RWPE2 (cell line): ENCODE results near the gene RBM47.
"Not testable (repeated sequence)": the region's sequence is repeated elsewhere in the genome, so short reads cannot be mapped to it uniquely, and the experiment has no call there.

ENCODE experiments used
- ATAC-seq: fragments of 200-7000 bp; cut with Tn5 transposase; 3 replicates; pipeline ENCODE4 v1.9.1; 2021; ENCODE audit warnings: low read depth
- DNase-seq: peaks from one replicate; pipeline ENCODE4 v3.0.0-alpha.2; 2020; ENCODE audit warnings: low spot score
- H3K27ac ChIP-seq: fragments of 450-650 bp; 2 replicates; pipeline ENCODE4 v1.5.1; 2017; ENCODE audit warnings: mild to moderate bottlenecking; ENCODE audit not compliant: poor library complexity, severe bottlenecking
- H3K27me3 ChIP-seq: fragments of 250-450 bp; sonication (Bioruptor Pico); 2 replicates; pipeline ENCODE4 v1.5.1; 2021; ENCODE audit warnings: mild to moderate bottlenecking, moderate library complexity; ENCODE audit not compliant: insufficient read depth, poor library complexity, severe bottlenecking
- H3K36me3 ChIP-seq: fragments of 250-450 bp; sonication (Bioruptor Pico); 2 replicates; pipeline ENCODE4 v1.5.1; 2020; ENCODE audit warnings: low read depth, mild to moderate bottlenecking, moderate library complexity
- H3K4me1 ChIP-seq: fragments of 250-450 bp; sonication (Bioruptor Pico); 2 replicates; pipeline ENCODE4 v1.5.1; 2021; ENCODE audit warnings: mild to moderate bottlenecking, moderate library complexity; ENCODE audit not compliant: insufficient read depth, poor library complexity, severe bottlenecking
- H3K4me3 ChIP-seq: fragments of 250-450 bp; sonication (Bioruptor Pico); 2 replicates; pipeline ENCODE4 v1.5.1; 2021; ENCODE audit warnings: mild to moderate bottlenecking, moderate library complexity; ENCODE audit not compliant: severe bottlenecking
- H3K9me3 ChIP-seq: fragments of 250-450 bp; sonication (Bioruptor Pico); 2 replicates; pipeline ENCODE4 v1.5.1; 2021; ENCODE audit warnings: mild to moderate bottlenecking, moderate library complexity; ENCODE audit not compliant: severe bottlenecking
- TF ChIP-seq, protein P1 (sequence below): fragments of 450-650 bp; IDR thresholded peaks from one replicate; pipeline ENCODE4 v1.5.1; 2017; ENCODE audit warnings: mild to moderate bottlenecking, moderate library complexity; ENCODE audit not compliant: poor library complexity, severe bottlenecking

RBM47 gene

GRCh38 chr4:40564004-40564403 lies 65.7 kb downstream of the RBM47 start:
- Histone ChIP-seq H3K9me3 (no peaks in the 10 kb centered on the region), H3K27me3 (no peaks in the 10 kb centered on the region), H3K27ac (no peak overlapping the region), H3K4me3 (no peak overlapping the region), H3K36me3 (no peaks in the 10 kb centered on the region), H3K4me1 (peaks cover 11% of the 10 kb centered on the region)
- DNase-seq (no peak), ATAC-seq (peak; percentile 58; the same call in 2 of the 3 replicates)
- TF ChIP-seq, protein P1, sequence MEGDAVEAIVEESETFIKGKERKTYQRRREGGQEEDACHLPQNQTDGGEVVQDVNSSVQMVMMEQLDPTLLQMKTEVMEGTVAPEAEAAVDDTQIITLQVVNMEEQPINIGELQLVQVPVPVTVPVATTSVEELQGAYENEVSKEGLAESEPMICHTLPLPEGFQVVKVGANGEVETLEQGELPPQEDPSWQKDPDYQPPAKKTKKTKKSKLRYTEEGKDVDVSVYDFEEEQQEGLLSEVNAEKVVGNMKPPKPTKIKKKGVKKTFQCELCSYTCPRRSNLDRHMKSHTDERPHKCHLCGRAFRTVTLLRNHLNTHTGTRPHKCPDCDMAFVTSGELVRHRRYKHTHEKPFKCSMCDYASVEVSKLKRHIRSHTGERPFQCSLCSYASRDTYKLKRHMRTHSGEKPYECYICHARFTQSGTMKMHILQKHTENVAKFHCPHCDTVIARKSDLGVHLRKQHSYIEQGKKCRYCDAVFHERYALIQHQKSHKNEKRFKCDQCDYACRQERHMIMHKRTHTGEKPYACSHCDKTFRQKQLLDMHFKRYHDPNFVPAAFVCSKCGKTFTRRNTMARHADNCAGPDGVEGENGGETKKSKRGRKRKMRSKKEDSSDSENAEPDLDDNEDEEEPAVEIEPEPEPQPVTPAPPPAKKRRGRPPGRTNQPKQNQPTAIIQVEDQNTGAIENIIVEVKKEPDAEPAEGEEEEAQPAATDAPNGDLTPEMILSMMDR = no peak

DNA sequence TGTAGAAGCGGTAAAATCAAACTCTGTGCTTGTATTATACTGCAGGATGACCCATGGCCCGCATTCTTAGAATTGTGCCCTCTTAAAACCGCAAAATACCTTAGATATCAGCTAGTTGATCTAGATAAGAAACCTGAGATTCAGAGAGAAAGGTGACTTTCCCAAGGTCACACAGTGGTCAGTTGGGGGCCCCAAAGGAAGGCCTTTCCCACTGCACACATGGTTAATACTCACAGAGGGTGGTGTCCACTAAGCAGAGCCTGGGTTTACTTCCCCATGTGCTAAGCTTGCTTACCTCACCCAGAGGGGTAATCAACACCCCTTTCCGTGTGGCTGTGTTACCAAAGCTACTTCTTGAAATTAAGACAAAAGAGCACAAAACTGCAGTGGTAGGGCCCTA lies 66.3 kb downstream of the RBM47 start:
- Histone ChIP-seq H3K27me3 (no peaks in the 10 kb centered on the region), H3K27ac (no peak overlapping the region), H3K36me3 (no peaks in the 10 kb centered on the region), H3K4me1 (peaks cover 11% of the 10 kb centered on the region), H3K4me3 (no peak overlapping the region), H3K9me3 (no peaks in the 10 kb centered on the region)
- TF ChIP-seq, protein P1 = no peak
- ATAC-seq (no peak), DNase-seq (no peak)

DNA sequence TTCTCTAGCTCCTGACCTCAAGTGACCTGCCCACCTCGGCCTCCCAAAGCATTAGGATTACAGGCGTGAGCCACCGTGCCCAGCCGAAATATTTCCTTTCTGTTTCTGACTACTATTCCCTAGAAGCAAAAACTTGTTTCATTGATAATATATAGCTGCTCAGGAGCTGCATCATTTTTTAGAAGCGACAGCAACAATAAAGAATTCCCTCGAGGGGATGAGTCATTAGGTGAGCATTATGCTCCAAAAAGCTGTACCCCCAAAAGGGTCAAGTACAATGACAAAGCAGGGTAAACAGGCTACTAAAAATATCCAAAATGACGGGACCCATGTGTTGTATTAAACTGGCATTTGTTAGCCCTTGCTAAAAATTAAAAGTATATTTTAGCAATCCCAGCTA lies 67.0 kb downstream of the RBM47 start:
- H3K27ac ChIP-seq = no peak overlapping the region
- peaks cover 11% of the 10 kb centered on the region for H3K4me1 ChIP-seq
- TF ChIP-seq, protein P1 = no peak
- no peak overlapping the region for H3K4me3 ChIP-seq
- no peak for ATAC-seq
- no peaks in the 10 kb centered on the region for H3K9me3 ChIP-seq
- H3K27me3 ChIP-seq = no peaks in the 10 kb centered on the region
- H3K36me3 ChIP-seq = no peaks in the 10 kb centered on the region
- no peak for DNase-seq

DNA sequence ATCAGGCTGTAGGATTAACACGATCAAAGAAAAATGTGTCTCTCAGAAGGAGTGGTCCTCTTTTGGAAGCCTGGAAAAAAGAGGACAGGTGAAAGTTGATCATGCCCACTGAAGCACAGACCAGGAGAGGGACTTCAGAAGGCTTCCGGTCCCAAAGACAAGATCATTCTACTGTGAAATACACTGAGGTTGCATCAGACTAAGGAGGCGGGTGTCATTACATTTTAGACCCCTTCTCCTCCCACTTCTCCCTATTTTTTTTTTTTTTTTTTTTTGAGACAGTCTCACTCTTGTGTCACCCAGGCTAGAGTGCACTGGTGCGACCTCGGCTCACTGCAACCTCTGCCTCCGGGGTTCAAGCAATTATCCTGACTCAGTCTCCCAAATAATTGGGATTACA lies 67.5 kb downstream of the RBM47 start:
- Histone ChIP-seq H3K4me1 (peaks cover 11% of the 10 kb centered on the region), H3K36me3 (no peaks in the 10 kb centered on the region), H3K9me3 (no peaks in the 10 kb centered on the region), H3K4me3 (no peak overlapping the region), H3K27ac (no peak overlapping the region), H3K27me3 (no peaks in the 10 kb centered on the region)
- ATAC-seq = no peak
- no peak for DNase-seq
- TF ChIP-seq, protein P1 = no peak

- H3K36me3 ChIP-seq, ATAC-seq, H3K9me3 ChIP-seq, H3K27ac ChIP-seq, H3K27me3 ChIP-seq, H3K4me3 ChIP-seq, DNase-seq: not testable (repeated sequence)
- H3K4me1 ChIP-seq = peaks cover 11% of the 10 kb centered on the region
Observed at GRCh38 chr4:40561543-40562177, 68.0 kb downstream of the RBM47 start.
